Measurements from ENCODE around the gene NME7.

Gene NME7

GRCh38 chr1:169148472-169149252 lies 218.9 kb downstream of the NME7 start:
- no peak for TF ChIP-seq CTCF (IDR thresholded peaks at IDR 0.05)
- no peak for DNase-seq (ENCODE audit: low spot score)
- Histone ChIP-seq H3K4me3 (no peak overlapping the region), H3K27ac (no peak overlapping the region)

DNA sequence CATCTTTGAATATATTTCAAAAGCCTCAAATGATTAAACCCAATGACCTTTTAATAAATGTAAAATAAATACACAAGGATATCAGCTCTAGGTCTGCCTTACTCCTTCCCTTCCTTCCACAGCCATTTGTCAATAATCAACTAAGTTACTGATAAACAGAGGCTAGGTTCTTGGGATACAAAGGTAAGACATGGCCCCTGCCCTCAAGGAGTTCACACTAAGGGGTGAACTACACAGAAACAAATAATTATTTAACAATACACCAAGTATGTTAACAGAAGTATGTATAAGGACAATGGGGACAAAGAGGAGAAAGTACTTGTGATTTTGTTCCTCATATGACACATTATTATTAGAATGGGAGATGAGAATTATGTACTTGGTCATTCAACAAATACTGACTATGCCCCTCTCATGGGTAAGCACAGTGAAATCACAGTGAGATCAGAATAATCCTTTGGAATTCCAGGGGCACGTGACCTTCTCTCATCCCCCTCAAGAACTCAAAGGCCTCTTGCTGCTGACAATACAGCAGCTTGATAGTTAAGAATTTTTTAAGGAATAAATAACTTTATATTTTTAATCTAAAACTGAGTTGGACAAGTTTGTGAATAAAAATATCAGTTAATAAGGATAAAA lies 220.9 kb downstream of the NME7 start:
- Histone ChIP-seq H3K27ac (no peak overlapping the region), H3K4me3 (no peak overlapping the region)
- DNase-seq (ENCODE audit: low spot score): no peak
- TF ChIP-seq CTCF (IDR thresholded peaks at IDR 0.05): no peak

GRCh38 chr1:169144941-169145626 lies 222.5 kb downstream of the NME7 start:
- DNase-seq (ENCODE audit: low spot score): no peak
- Histone ChIP-seq H3K27ac (no peak overlapping the region), H3K4me3 (no peak overlapping the region)
- no peak for TF ChIP-seq CTCF (IDR thresholded peaks at IDR 0.05)

- no peak overlapping the region for H3K27ac ChIP-seq
- no peak for DNase-seq (ENCODE audit: low spot score)
- H3K4me3 ChIP-seq: no peak overlapping the region
- no peak for TF ChIP-seq CTCF (IDR thresholded peaks at IDR 0.05)
Observed at GRCh38 chr1:169143984-169144383, 223.6 kb downstream of the NME7 start.

GRCh38 chr1:169143346-169143745 lies 224.3 kb downstream of the NME7 start:
- no peak overlapping the region for H3K27ac ChIP-seq
- no peak for TF ChIP-seq CTCF (IDR thresholded peaks at IDR 0.05)
- DNase-seq (ENCODE audit: low spot score): no peak
- no peak overlapping the region for H3K4me3 ChIP-seq

GRCh38 chr1:169142129-169142528 lies 225.5 kb downstream of the NME7 start:
- no peak for DNase-seq (ENCODE audit: low spot score)
- no peak for TF ChIP-seq CTCF (IDR thresholded peaks at IDR 0.05)
- Histone ChIP-seq H3K4me3 (no peak overlapping the region), H3K27ac (no peak overlapping the region)
